Activated B cell treated with CpG ODN at 0.5 μM for 24 hours (primary cell): ENCODE measurements around the gene HTT-AS. TPM values are rescaled to one million over a fixed set of nuclear protein-coding genes. Genes with fewer than 3 reads are reported as not detected.

Experiments
- ATAC-seq: fragments of 200-7000 bp; cut with Tn5 transposase; one replicate; pipeline ENCODE4 v1.10.0; 2021; ENCODE audit warnings: low read depth, mild to moderate bottlenecking, moderate library complexity
- CTCF ChIA-PET: fragments of 350-600 bp; sonication (Branson Sonifier 250); formaldehyde crosslinking; loops from one replicate; lab custom pipeline; 2021; ENCODE audit warnings: antibody characterized with exemption; lab: Charles Lee
- POLR2A ChIA-PET: fragments of 350-600 bp; sonication (Branson Sonifier 250); formaldehyde crosslinking; loops from one replicate; lab custom pipeline; 2021; ENCODE audit warnings: antibody characterized with exemption; lab: Charles Lee
- DNase-seq: peaks from one replicate; pipeline ENCODE4 v3.0.0; 2022
- H3K27ac Mint-ChIP-seq: one replicate; pipeline ENCODE4 v1.8.0; 2020; ENCODE audit warnings: mixed read lengths
- H3K27me3 Mint-ChIP-seq: one replicate; pipeline ENCODE4 v1.8.0; 2021; ENCODE audit warnings: mixed read lengths
- H3K36me3 Mint-ChIP-seq: one replicate; pipeline ENCODE4 v1.8.0; 2021; ENCODE audit warnings: low read depth, mixed read lengths
- H3K4me1 Mint-ChIP-seq: one replicate; pipeline ENCODE4 v1.8.0; 2021; ENCODE audit warnings: mixed read lengths
- H3K4me3 Mint-ChIP-seq: one replicate; pipeline ENCODE4 v1.8.0; 2020; ENCODE audit warnings: mild to moderate bottlenecking, mixed read lengths
- H3K9me3 Mint-ChIP-seq: one replicate; pipeline ENCODE4 v1.8.0; 2020; ENCODE audit warnings: mixed read lengths
- CTCF ChIP-seq: fragments of 200-600 bp; IDR thresholded peaks from one replicate; pipeline ENCODE4 v1.8.0; 2022; ENCODE audit warnings: antibody characterized with exemption, mild to moderate bottlenecking
- intact Hi-C: fragments of 100-400 bp; cut with micrococcal nuclease; formaldehyde crosslinking; loops from one replicate; pipeline ENCODE4 v1.15.1; 2024
- total RNA-seq: library from RNA; stranded (reverse); gene quantifications from 2 replicates; pipeline ENCODE4 v1.2.3, GENCODE V29; 2022

HTT-AS gene
- total RNA-seq, 1 donor from 2014 or later, result not detected

- peaks cover 78% of the 10 kb centered on the region for H3K4me1 Mint-ChIP-seq
- CTCF ChIA-PET, result interaction anchor here (0.8 to 1.0 kb wide), 2 partner anchors 64 to 94 kb away, joined by 4 to 5 read pairs; no protein-coding TSS in a partner anchor
- intact Hi-C loops, result loop anchor here (10.0 kb wide), 3 partner anchors 253 to 507 kb away; partner anchors contain the start of genes FAM193A and RGS12
Observed at GRCh38 chr4:3042226-3042625, 32.1 kb downstream of the HTT-AS start.

DNA sequence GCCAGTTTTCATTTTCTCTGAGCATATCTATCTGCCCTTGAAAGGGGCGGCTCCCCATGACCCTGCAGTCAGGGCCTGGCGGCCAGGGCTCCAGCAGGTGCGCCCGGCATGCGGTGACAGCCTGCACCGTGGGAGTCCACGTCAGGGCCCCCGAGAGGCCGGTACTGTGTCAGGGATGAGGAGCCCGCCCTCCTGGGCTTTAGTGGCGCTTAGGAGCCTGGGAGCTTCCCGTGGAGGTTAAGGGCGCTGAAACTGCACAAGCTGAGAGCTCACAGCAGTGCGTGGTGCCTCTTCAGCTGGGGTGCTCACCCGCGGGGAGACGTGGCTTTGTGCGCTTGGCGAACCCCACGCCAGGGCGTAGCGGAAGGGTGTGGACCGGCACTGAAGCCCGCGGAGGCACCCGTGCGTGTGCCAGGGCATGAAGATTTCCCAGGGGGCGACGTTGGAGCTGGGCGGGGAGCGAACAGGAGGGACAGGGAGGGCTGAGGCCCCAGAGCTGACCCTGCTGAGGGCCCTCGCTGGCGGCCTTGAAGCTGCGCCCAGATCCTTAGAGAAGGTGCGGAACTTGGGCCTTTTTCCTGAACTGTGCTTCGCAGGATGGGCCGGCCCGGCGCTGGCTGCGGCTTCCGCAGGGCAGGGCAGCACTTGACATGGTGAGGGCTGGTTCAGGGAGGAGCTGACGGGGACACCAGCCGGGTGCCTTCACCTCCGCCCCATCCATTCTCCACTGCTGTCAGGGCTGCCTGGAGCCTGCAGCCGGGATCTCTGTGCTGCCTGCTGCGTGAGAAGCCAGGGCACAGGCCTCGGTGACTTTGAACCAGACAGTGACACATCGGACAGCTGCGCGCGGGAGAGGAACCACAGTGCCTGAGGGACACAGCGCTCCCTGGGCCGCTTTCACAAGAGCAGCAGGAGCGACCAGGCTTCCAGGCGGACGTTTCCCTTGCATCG is 32.9 kb downstream of the HTT-AS start:
- peak; percentile 57 for DNase-seq
- ATAC-seq, result peak; percentile 53
- Mint-ChIP-seq H3K36me3 (peaks cover 5% of the 10 kb centered on the region), H3K4me1 (peaks cover 79% of the 10 kb centered on the region), H3K27me3 (no peaks in the 10 kb centered on the region), H3K9me3 (peaks cover 4% of the 10 kb centered on the region), H3K4me3 (peak overlapping the region; percentile 87), H3K27ac (peak overlapping the region; percentile 93)
- intact Hi-C loops, result loop anchor here (10.0 kb wide), 3 partner anchors 253 to 507 kb away; partner anchors contain the start of genes FAM193A and RGS12
- ChIA-PET CTCF (interaction anchor here (0.8 to 1.0 kb wide), 2 partner anchors 63 to 95 kb away, joined by 4 to 5 read pairs; no protein-coding TSS in a partner anchor), POLR2A (interaction anchor here (0.5 to 2.9 kb wide), 11 partner anchors 8 to 443 kb away, joined by 3 to 29 read pairs (median 4); partner anchors contain the start of genes GRK4, HTT, HTT-AS and NOP14)
- no peak for TF ChIP-seq CTCF

More at GRCh38 chr4:3042226-3042625, 32.1 kb downstream of the HTT-AS start:
- Mint-ChIP-seq H3K4me3 (peak overlapping the region; percentile 87), H3K9me3 (peaks cover 4% of the 10 kb centered on the region), H3K36me3 (peaks cover 5% of the 10 kb centered on the region), H3K27ac (peak overlapping the region; percentile 93), H3K27me3 (no peaks in the 10 kb centered on the region)
- no peak for ATAC-seq
- no peak for DNase-seq
- no peak for TF ChIP-seq CTCF
- POLR2A ChIA-PET, result interaction anchor here (0.7 to 2.9 kb wide), 6 partner anchors 8 to 257 kb away, joined by 4 to 29 read pairs (median 6); partner anchors contain the start of genes GRK4, HTT, HTT-AS and NOP14

DNA sequence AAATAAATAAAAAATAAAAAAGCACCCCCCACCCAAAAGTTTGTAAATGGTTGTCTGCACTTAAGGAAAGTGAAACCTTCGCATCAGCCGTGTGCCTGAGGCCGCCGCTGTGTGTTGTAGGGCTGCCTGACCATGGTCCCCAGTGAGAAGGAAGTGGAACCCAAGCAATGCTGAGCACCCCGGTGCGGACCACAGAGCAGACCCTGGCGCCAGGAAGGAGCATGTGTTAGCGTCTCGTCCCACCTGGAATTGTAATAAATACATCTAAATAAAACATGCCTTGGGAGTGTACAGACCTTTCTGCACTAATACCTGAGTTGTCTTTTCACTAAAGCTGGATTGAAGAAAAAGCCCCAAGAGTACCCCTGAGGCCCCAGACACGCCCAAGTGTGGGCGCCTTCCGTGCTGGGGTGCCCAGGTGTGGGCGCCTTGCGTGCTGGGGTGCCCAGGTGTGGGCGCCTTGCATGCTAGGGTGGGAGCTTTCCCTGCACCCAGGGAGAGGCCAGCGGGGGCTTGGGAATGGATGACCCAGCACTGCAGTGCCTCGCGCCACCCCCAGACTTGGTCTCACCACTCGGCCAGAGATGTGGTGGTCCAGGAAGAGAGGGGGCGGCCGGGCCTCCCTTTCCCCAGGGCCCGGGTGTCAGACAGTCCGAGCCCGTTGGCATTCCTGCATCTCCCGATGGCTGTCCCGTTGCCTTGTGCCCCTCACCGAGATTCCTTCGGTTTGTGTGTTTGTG is 33.7 kb downstream of the HTT-AS start:
- intact Hi-C loops, result loop anchor here (10.0 kb wide), 3 partner anchors 254 to 506 kb away; partner anchors contain the start of genes FAM193A and RGS12

More for the DNA sequence above, 33.7 kb downstream of the HTT-AS start:
- H3K36me3 Mint-ChIP-seq, result peaks cover 4% of the 10 kb centered on the region
- peak overlapping the region; percentile 87 for H3K4me3 Mint-ChIP-seq
- H3K9me3 Mint-ChIP-seq, result peaks cover 4% of the 10 kb centered on the region
- H3K4me1 Mint-ChIP-seq, result peaks cover 70% of the 10 kb centered on the region
- peak; percentile 28 for ATAC-seq
- H3K27me3 Mint-ChIP-seq, result no peaks in the 10 kb centered on the region
- no peak for DNase-seq
- POLR2A ChIA-PET, result interaction anchor here (0.5 to 2.9 kb wide), 8 partner anchors 18 to 442 kb away, joined by 3 to 29 read pairs (median 4); partner anchors contain the start of genes GRK4, HTT, HTT-AS and NOP14
- CTCF ChIA-PET, result no interaction called here
- H3K27ac Mint-ChIP-seq, result peak overlapping the region; percentile 93
- TF ChIP-seq CTCF, result no peak
